SU-DHL-6 (cell line): ENCODE measurements around the gene MRPS14.

Source experiments
- H2AFZ ChIP-seq: fragments of 200-600 bp; sonication (generic); 2 replicates; pipeline ENCODE4 v1.6.1; 2014; ENCODE audit warnings: low read depth, mild to moderate bottlenecking, moderate library complexity, mixed read lengths, antibody characterized with exemption, low read length; ENCODE audit not compliant: severe bottlenecking
- H3F3A ChIP-seq: fragments of 200-600 bp; shearing (Covaris generic); 2 replicates; pipeline ENCODE4 v1.6.0; 2016; ENCODE audit warnings: antibody characterized with exemption, mild to moderate bottlenecking; ENCODE audit not compliant: insufficient read depth
- H3K27ac ChIP-seq: fragments of 200-600 bp; sonication (generic); 2 replicates; pipeline ENCODE4 v1.5.1; 2016; ENCODE audit warnings: low read depth, mild to moderate bottlenecking, low read length, moderate library complexity, mixed read lengths
- H3K27me3 ChIP-seq: fragments of 200-600 bp; sonication (generic), shearing (Covaris generic); 2 replicates; pipeline ENCODE4 v1.6.0; 2014; ENCODE audit warnings: mild to moderate bottlenecking, low read length
- H3K36me3 ChIP-seq: fragments of 200-600 bp; sonication (generic); 2 replicates; pipeline ENCODE4 v1.6.1; 2014; ENCODE audit warnings: mild to moderate bottlenecking, low read length, mixed read lengths
- H3K4me2 ChIP-seq: fragments of 300-600, 200-600 bp; shearing (Covaris generic), sonication (generic); 2 replicates; pipeline ENCODE4 v1.6.0; 2014; ENCODE audit warnings: low read length, low read depth, mild to moderate bottlenecking; ENCODE audit not compliant: poor library complexity, severe bottlenecking
- H3K4me3 ChIP-seq: fragments of 200-600 bp; sonication (generic); 2 replicates; pipeline ENCODE4 v1.5.1; 2014; ENCODE audit warnings: antibody characterized with exemption, low read length, mild to moderate bottlenecking, mixed read lengths; ENCODE audit not compliant: insufficient read depth, poor library complexity, severe bottlenecking
- H3K79me2 ChIP-seq: fragments of 200-600 bp; sonication (generic); 2 replicates; pipeline ENCODE4 v1.6.1; 2014; ENCODE audit warnings: mild to moderate bottlenecking, low read length, moderate library complexity; ENCODE audit not compliant: insufficient read depth
- H3K9ac ChIP-seq: fragments of 200-600 bp; sonication (generic); 2 replicates; pipeline ENCODE4 v1.7.0; 2014; ENCODE audit warnings: mild to moderate bottlenecking, low read length
- H3K9me2 ChIP-seq: fragments of 200-600 bp; sonication (generic); replicated peaks from 2 replicates; pipeline ENCODE4 v1.6.1; 2014; ENCODE audit warnings: low read length; ENCODE audit not compliant: insufficient read depth
- H3K9me3 ChIP-seq: fragments of 200-600 bp; sonication (generic); 2 replicates; pipeline ENCODE4 v1.6.1; 2014; ENCODE audit warnings: low read length, mixed read lengths; ENCODE audit not compliant: insufficient read depth
- H4K20me1 ChIP-seq: fragments of 200-600 bp; sonication (generic); 2 replicates; pipeline ENCODE4 v1.6.1; 2014; ENCODE audit warnings: low read depth, mild to moderate bottlenecking, antibody characterized with exemption, low read length, moderate library complexity, mixed read lengths
- CTCF ChIP-seq: fragments of 200-600 bp; sonication (generic); IDR thresholded peaks from one replicate; pipeline ENCODE4 v1.5.1; 2017; ENCODE audit warnings: antibody characterized with exemption, mild to moderate bottlenecking, low read length, moderate library complexity; ENCODE audit not compliant: insufficient read depth, poor library complexity, severe bottlenecking
- EZH2phosphoT487 ChIP-seq: fragments of 200-600 bp; sonication (generic), shearing (Covaris generic); conservative IDR thresholded peaks from 2 replicates; pipeline ENCODE4 v1.6.1; 2018; ENCODE audit warnings: mild to moderate bottlenecking, antibody characterized with exemption, low read length, moderate library complexity, mixed read lengths

MRPS14 gene

GRCh38 chr1:175036476-175036875, 13.3 kb upstream of the MRPS14 start:
- TF ChIP-seq EZH2phosphoT487 (no peak), CTCF (no peak)
- Histone ChIP-seq H3K4me2 (no peak overlapping the region), H4K20me1 (no peaks in the 10 kb centered on the region), H3K9me2 (no peaks in the 10 kb centered on the region), H3F3A (no peaks in the 10 kb centered on the region), H3K9me3 (no peaks in the 10 kb centered on the region), H3K4me3 (no peak overlapping the region), H3K27me3 (no peaks in the 10 kb centered on the region), H3K36me3 (no peaks in the 10 kb centered on the region), H2AFZ (no peak overlapping the region), H3K9ac (no peak overlapping the region), H3K27ac (no peak overlapping the region), H3K79me2 (no peaks in the 10 kb centered on the region)

- Histone ChIP-seq H3K9me3 (no peaks in the 10 kb centered on the region), H4K20me1 (no peaks in the 10 kb centered on the region), H3K4me2 (no peak overlapping the region), H3K4me3 (no peak overlapping the region), H3F3A (no peaks in the 10 kb centered on the region), H3K79me2 (no peaks in the 10 kb centered on the region), H2AFZ (no peak overlapping the region), H3K36me3 (no peaks in the 10 kb centered on the region), H3K9ac (no peak overlapping the region), H3K9me2 (no peaks in the 10 kb centered on the region), H3K27me3 (no peaks in the 10 kb centered on the region), H3K27ac (no peak overlapping the region)
- no peak for TF ChIP-seq CTCF
- no peak for TF ChIP-seq EZH2phosphoT487
Measured at GRCh38 chr1:175035865-175036264, 12.6 kb upstream of the MRPS14 start.

DNA sequence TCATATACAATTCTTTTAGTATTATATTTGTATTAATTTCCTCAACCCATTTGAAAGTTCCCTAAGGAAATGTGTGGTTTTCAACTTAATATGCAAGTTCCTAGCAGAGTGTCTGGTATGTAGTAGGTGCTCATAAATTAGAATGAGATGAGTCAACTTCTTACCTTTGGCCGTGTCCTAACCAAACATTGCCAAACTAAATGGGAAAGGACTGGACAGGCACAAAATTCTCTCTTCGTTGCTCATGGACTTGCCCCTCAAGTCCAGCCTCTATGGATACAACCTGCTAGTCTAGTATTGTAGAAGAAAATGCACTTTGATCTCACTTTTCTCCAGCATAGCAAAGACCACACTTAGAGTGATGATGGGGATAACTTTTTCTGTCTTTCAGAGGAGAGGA, 11.6 kb upstream of the MRPS14 start:
- H2AFZ ChIP-seq, result no peak overlapping the region
- H3K36me3 ChIP-seq, result no peaks in the 10 kb centered on the region
- no peak for TF ChIP-seq EZH2phosphoT487
- no peak for TF ChIP-seq CTCF
- H3F3A ChIP-seq, result no peaks in the 10 kb centered on the region
- no peaks in the 10 kb centered on the region for H3K27me3 ChIP-seq
- H3K27ac ChIP-seq, result no peak overlapping the region
- no peaks in the 10 kb centered on the region for H3K9me2 ChIP-seq
- no peaks in the 10 kb centered on the region for H4K20me1 ChIP-seq
- no peak overlapping the region for H3K4me2 ChIP-seq
- H3K4me3 ChIP-seq, result no peak overlapping the region
- H3K9me3 ChIP-seq, result no peaks in the 10 kb centered on the region
- no peaks in the 10 kb centered on the region for H3K79me2 ChIP-seq
- no peak overlapping the region for H3K9ac ChIP-seq
